ENCODE results near the gene CACNG8.

DNA sequence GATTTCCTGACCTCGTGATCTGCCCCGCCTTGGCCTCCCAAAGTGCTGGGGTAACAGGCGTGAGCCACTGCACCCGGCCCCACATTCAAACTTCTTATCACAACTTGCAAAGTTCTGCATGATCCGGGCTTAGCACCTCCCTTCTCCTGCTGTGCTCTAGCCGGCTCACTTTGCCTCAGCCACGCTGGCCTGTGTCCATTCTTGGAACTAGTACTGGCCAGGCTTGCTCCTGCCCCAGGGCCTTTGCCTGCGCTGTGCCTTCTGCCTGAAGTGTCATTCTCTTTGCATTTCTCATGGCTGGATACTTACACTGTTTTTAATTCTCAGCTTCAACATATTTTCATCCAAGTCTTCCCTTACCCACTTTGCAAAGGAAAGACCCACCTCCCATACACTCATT lies 58.6 kb downstream of the CACNG8 start:
- TF ChIP-seq SIN3A (IDR thresholded peaks at IDR 0.05; ENCODE audit: borderline replicate concordance, insufficient read depth, low read length) (no peak), POLR2AphosphoS5 (IDR thresholded peaks at IDR 0.05; ENCODE audit: low read depth, low read length) (no peak), FOXP2 (optimal IDR thresholded peaks at IDR 0.05; ENCODE audit: borderline replicate concordance, extremely low read depth, extremely low read length, insufficient read depth) (no peak), TAF1 (IDR thresholded peaks at IDR 0.05; ENCODE audit: borderline replicate concordance, insufficient read depth, low read length) (no peak)
- TF ChIP-seq, protein P1, sequence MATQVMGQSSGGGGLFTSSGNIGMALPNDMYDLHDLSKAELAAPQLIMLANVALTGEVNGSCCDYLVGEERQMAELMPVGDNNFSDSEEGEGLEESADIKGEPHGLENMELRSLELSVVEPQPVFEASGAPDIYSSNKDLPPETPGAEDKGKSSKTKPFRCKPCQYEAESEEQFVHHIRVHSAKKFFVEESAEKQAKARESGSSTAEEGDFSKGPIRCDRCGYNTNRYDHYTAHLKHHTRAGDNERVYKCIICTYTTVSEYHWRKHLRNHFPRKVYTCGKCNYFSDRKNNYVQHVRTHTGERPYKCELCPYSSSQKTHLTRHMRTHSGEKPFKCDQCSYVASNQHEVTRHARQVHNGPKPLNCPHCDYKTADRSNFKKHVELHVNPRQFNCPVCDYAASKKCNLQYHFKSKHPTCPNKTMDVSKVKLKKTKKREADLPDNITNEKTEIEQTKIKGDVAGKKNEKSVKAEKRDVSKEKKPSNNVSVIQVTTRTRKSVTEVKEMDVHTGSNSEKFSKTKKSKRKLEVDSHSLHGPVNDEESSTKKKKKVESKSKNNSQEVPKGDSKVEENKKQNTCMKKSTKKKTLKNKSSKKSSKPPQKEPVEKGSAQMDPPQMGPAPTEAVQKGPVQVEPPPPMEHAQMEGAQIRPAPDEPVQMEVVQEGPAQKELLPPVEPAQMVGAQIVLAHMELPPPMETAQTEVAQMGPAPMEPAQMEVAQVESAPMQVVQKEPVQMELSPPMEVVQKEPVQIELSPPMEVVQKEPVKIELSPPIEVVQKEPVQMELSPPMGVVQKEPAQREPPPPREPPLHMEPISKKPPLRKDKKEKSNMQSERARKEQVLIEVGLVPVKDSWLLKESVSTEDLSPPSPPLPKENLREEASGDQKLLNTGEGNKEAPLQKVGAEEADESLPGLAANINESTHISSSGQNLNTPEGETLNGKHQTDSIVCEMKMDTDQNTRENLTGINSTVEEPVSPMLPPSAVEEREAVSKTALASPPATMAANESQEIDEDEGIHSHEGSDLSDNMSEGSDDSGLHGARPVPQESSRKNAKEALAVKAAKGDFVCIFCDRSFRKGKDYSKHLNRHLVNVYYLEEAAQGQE (IDR thresholded peaks at IDR 0.05; ENCODE audit: insufficient read depth in 1 of 2, low read depth in 2 of 2, low read length in 2 of 2) = no peak
